Amniotic epithelial cell (primary cell): ENCODE measurements around the gene ZMYND19.
"Not testable (repeated sequence)": the region's sequence is repeated elsewhere in the genome, so short reads cannot be mapped to it uniquely, and the experiment has no call there.

Source experiments
- DNase-seq: peaks from one replicate; pipeline ENCODE4 v3.0.0-alpha.2; 2010; ENCODE audit warnings: low read depth

ZMYND19 gene

GRCh38 chr9:137588891-137589290 lies 1.4 kb downstream of the ZMYND19 start:
- no peak for DNase-seq

GRCh38 chr9:137588311-137588710 lies 2.0 kb downstream of the ZMYND19 start:
- no peak for DNase-seq

DNA sequence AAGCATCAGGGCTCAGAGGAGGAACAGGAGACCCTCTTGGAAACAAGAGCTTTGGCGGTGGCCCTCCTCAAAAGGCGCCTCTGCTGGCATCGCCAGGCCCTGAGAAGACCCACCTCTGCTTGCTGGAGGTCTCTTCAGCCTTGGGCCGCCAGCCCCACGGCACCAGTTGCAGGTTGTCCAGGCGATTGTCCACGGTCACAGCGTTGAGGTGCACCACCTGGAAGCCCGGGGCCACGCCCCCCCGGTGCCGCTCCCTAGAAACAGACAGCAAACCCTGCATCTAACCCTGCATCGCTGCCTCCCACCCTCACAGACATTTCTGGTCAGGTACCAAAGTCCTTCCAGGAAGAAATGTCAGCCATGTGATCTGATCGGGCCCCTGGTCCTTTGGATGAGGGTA lies 3.5 kb downstream of the ZMYND19 start:
- no peak for DNase-seq

DNA sequence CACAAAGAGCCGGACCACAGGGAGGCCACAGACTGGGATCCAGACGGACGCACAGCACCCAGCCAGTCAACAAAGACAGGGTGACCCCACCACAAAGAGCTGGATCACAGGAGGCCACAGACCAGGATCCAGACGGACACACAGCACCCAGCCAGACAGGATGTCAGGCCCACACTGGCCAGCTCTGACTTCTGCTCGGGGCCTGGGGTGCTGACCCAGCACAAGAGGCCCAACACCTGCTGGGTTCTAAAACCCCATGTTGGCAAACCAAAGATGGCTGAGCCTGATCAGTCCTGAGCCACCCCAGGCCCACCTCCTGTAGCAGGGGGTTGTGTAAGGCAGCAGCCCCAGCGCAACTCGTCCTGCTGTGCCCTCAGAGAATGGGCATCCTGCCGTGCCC lies 6.4 kb downstream of the ZMYND19 start:
- no peak for DNase-seq

- no peak for DNase-seq
Measured at GRCh38 chr9:137583347-137583746, 7.0 kb downstream of the ZMYND19 start.

DNA sequence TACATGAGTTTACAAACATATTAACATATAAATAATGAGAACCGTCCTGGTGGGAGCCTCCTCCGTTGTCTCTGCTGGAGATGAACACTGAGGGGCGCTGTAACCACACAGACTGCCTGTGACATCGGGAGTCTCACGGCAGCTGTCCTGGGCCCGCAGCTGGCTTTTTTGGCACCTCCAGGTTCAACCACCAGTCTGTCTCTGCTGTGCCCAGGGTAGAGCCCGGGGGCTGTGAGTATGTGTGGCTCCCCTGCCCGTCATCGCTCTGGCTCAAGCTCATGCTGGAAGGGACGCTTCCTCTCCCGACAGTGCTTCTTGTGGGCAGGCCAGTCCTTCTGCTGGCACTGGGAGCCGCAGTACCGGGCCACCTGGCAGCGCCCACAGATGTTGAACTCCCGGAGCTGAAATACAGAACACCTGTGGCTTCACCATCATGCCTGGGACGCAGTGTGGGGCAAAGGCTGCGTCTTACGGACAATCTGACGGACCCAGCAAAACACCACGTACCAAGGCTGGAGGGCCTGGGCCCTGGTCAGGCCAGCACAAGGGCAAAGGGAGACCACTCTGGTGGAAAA lies 7.9 kb downstream of the ZMYND19 start:
- peak; percentile 13 for DNase-seq

- no peak for DNase-seq
Measured at GRCh38 chr9:137581361-137582285, 8.7 kb downstream of the ZMYND19 start.

DNA sequence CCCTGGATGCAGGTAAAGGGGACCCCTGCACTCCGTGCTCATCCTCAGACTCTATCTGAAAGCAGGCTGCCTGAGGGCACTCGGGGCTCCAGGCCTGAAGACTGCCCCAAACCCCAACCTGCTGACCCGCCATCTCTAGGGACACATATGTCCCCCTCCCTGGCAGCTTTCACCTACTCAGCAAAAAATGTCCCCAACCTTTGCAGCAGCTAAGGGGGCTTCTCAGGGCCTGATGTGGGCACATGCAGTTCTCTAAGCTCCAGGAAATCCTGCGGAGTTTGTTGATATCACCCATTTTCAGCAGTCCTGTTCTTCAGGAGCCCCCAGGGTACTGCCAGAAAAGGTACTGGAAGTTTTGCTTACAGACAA lies 9.4 kb downstream of the ZMYND19 start:
- DNase-seq = no peak

DNA sequence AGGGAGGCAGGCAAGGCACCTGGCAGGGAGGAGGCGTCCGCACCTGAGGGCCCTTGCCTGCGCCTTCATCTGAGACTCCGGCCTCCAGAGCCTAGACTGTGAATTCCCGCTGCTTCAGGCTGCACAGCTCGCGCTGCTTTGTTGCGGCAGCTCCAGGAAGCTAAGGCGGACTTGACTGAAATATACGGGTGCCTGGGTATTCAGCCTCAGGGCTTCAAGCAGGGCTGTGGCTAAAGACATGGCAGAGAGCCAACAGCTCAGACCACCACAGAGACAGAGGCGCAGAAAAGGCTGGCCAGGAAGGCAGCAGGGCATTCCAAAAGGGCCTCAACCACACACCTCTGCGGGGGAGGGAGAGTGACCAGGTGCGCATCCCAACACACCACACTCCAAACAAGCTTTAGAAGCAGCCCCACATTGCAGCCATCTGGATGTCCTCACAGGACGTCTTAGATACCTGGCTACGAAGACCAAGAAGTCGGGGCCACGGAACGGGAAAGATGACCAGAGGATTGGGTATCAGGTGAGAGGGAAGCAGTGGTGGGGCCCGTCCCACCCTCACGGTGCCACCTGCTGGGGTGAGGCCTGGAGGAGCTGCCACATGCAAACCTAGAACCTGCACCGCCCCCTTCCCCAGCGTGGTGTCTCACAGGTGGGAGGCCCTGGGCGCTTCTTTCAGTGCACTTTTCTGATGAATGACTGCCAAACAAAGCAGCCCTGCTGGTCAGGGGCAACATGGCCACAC lies 9.9 kb downstream of the ZMYND19 start:
- no peak for DNase-seq

DNA sequence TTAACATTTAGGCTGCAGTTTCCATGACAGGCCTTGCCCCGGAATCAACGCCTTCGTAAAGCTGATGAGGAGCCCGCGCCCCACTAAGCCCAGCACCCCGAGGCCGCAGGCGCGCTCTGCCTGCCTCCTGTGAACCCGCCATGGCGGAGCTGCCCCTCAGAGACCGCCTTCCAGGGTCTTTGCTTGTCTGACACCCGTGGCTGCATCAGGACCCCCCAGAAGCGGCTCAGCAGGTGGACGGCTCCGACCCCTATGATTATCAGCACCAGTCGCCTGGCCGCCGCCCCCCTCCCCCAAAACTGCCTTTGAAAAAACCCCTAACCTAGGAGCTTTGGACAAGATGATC lies 11.1 kb downstream of the ZMYND19 start:
- DNase-seq = no peak

GRCh38 chr9:137578518-137579258 lies 11.6 kb downstream of the ZMYND19 start, which contains the start of gene DPH7:
Gene DPH7 (minus strand): TSS chr9:137578925. CDS start chr9:137578777, 148 bp downstream.
- DNase-seq = peak; percentile 83

DNA sequence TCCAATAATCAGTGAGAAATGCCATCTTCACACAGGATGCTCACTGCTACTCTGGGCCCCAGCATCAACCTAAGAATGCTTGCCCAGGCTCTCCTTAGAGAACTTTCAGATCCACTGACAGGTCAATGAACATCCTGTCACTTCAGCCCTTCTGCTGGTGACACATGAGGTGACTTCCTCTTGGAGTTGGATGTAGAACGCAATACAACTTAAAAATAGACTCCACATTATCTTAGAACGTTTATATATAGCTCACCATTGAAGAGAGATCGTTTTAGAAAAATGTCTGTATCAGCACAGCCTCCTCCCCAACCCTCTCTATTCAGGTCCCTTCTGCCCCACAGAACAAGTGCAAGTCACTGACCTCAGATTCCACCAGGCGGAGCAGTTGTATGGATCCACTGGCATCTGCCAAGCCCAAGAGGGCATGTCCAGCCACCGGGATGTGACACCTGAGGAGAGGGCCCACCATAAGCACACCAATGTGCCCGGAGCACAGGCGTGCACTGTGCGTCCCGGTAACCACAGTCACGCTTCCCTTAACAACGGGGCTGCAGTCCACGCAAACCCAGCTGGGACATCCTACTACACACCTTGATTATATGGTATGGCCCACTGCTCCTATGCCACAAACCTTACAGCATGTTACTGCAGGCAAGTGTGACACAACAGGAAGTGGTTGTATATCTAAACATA lies 14.4 kb downstream of the ZMYND19 start:
- DNase-seq = no peak

DNA sequence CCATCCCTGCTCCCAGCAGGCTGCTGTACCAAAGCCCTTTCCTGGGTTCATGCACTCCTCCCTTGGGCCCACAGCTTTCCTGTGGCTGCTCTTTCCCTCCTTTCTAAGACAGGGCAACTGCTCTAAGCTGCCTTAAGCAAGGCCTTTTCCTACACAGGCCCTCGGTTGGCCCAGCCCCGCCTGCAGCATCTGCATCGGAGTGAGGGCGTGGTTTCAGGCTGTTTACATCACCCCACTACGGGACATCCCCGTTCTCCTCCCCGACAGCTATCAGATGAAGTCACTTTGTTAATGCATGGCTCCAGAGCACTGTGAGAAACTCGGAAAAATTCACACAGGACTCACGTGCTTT lies 15.0 kb downstream of the ZMYND19 start:
- peak; percentile 71 for DNase-seq

DNA sequence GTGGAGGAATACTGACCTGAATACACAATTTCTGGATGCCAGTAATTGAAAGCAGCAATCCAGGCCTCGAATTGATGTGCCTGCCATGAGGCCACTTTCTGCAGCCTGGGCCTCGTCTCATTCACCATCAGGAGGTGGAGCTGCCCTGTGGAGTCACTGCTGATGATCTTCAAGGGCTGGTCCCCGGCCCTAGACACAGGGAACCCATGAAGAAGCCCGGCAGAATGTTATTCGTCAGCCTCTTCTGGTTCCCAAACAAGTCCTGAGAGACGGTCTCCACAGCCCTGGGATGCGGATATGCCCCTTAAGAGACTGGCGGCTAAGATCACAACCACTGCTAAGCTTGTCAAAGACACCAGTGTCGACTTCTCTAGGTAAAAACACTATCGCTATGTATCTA lies 16.1 kb downstream of the ZMYND19 start:
- no peak for DNase-seq

- DNase-seq = no peak
Measured at GRCh38 chr9:137570566-137570965, 19.7 kb downstream of the ZMYND19 start.

- DNase-seq = no peak
Measured at GRCh38 chr9:137569609-137570203, 20.6 kb downstream of the ZMYND19 start.

GRCh38 chr9:137568445-137568844 lies 21.9 kb downstream of the ZMYND19 start:
- DNase-seq = not testable (repeated sequence)

DNA sequence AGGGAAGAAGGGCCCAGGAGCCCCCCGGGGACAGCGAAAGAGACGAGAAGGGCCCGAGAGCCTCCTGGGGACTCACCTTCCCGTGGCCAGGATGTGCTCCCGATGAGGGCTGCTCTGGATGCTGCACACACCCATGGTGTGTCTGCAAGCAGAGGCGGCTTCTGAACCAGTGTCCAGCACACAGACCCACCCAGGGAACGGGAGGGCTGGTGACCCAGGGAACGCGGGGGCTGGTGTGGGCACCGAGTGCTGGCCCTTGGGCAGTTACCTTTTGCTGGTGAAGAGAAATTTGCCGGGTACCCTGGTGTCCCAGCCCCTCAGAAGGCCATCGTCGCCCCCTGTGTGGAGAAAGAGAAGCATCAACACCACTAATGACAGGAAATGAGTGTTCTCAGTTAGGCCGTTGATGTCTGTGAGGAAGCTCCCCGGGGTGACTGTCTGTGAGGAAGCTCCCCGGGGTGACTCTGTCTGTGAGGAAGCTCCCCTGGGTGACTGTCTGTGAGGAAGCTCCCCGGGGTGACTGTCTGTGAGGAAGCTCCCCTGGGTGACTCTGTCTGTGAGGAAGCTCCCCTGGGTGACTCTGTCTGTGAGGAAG lies 25.4 kb downstream of the ZMYND19 start:
- DNase-seq = no peak

DNA sequence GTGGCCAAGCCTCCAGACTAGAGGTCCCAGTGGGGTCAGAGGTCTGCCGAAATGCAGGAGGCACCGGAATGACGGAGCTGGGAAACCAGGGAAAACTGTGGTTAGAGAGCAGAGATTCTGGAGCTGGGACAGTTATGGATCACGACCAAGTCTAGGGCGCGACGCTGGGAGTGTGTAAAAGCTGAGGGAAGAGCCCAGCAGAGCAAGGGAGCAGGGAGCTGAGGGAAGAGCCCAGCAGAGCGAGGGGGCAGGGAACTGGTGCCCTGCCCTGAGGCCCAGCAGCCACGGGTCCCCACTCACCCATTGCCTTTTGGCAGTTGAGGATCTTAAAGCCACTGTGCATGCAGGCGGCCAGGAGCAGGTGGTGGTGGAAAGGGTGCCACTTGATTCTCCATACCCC lies 26.2 kb downstream of the ZMYND19 start:
- no peak for DNase-seq

- no peak for DNase-seq
Measured at GRCh38 chr9:137558127-137558526, 32.2 kb downstream of the ZMYND19 start.
